Sciatic nerve (tissue), 2 donors: Measurements from ENCODE around the gene TIAL1. TPM values are rescaled to one million over a fixed set of nuclear protein-coding genes. Genes with fewer than 3 reads are reported as not detected.

Source experiments
- ATAC-seq: fragments of 200-7000 bp; cut with Tn5 transposase; one replicate; pipeline ENCODE4 v1.9.1; 2020; ENCODE audit warnings: mild to moderate bottlenecking, moderate library complexity
- DNase-seq: peaks from one replicate; pipeline ENCODE4 v3.0.0-alpha.2; 2020; ENCODE audit warnings: low spot score
- intact Hi-C: fragments of 100-400 bp; cut with DNase I; formaldehyde crosslinking; loops from one replicate; pipeline ENCODE4 v1.14.2; 2022
- total RNA-seq: library from RNA; stranded (reverse); fragmentation: NEBNext Ultra II Directional; extraction: Animal tissue kit (Norgen Biotek cat#: 25700); gene quantifications from one replicate; pipeline ENCODE4 v1.2.1, GENCODE V29; 2021
- donor health status: DM: no; HTN: no; CAD: no.
- donor health status: DM: no; HTN: no; CAD: no.

TIAL1 gene
- total RNA-seq, 1 donor from 2014 or later = 121 TPM

GRCh38 chr10:119619215-119619614 lies 22.5 kb upstream of the TIAL1 start:
- intact Hi-C loops = no loop called here
- no peak for ATAC-seq
- no peak for DNase-seq

- peak; percentile 73 for DNase-seq
- ATAC-seq = peak; percentile 83
- intact Hi-C loops = no loop called here
These were observed 20.3 kb upstream of the TIAL1 start for GRCh38 chr10:119616882-119617570.

GRCh38 chr10:119614686-119615085 lies 17.9 kb upstream of the TIAL1 start:
- DNase-seq = peak; percentile 42
- no peak for ATAC-seq
- intact Hi-C loops = no loop called here

GRCh38 chr10:119613741-119614140 lies 17.0 kb upstream of the TIAL1 start:
- DNase-seq = no peak
- intact Hi-C loops = no loop called here

GRCh38 chr10:119611433-119611832 lies 14.7 kb upstream of the TIAL1 start:
- ATAC-seq = no peak
- intact Hi-C loops = no loop called here
- no peak for DNase-seq

More at GRCh38 chr10:119613741-119614140, 17.0 kb upstream of the TIAL1 start:
- ATAC-seq = no peak

- intact Hi-C loops = no loop called here
- DNase-seq (no peak), ATAC-seq (no peak)
These were observed 12.8 kb upstream of the TIAL1 start for GRCh38 chr10:119609516-119609915.

GRCh38 chr10:119608316-119609155 lies 11.8 kb upstream of the TIAL1 start:
- DNase-seq = peak; percentile 68
- intact Hi-C loops = no loop called here

GRCh38 chr10:119604468-119604867 lies 7.7 kb upstream of the TIAL1 start:
- no peak for DNase-seq
- intact Hi-C loops = no loop called here
- ATAC-seq = no peak

More at GRCh38 chr10:119608316-119609155, 11.8 kb upstream of the TIAL1 start:
- ATAC-seq = peak; percentile 75

GRCh38 chr10:119602241-119603095 lies 5.7 kb upstream of the TIAL1 start:
- intact Hi-C loops = no loop called here
- no peak for DNase-seq
- ATAC-seq = peak; percentile 41

- no peak for DNase-seq
- no peak for ATAC-seq
- intact Hi-C loops = no loop called here
These were observed 1.6 kb upstream of the TIAL1 start for GRCh38 chr10:119598397-119598796.

- intact Hi-C loops = no loop called here
- DNase-seq = no peak
- ATAC-seq = no peak
These were observed 832 bp upstream of the TIAL1 start for GRCh38 chr10:119597405-119598186.

GRCh38 chr10:119595676-119596515 lies 868 bp downstream of the TIAL1 start:
- peak; percentile 79 for DNase-seq
- ATAC-seq = peak; percentile 64
- intact Hi-C loops = no loop called here

- intact Hi-C loops = no loop called here
- DNase-seq (no peak), ATAC-seq (no peak)
These were observed 1.6 kb downstream of the TIAL1 start for GRCh38 chr10:119595134-119595675.

GRCh38 chr10:119588071-119588470 lies 8.7 kb downstream of the TIAL1 start:
- DNase-seq (no peak), ATAC-seq (no peak)
- intact Hi-C loops = no loop called here

GRCh38 chr10:119578355-119578754 lies 18.4 kb downstream of the TIAL1 start:
- DNase-seq (no peak), ATAC-seq (no peak)
- intact Hi-C loops = no loop called here

- ATAC-seq = no peak
- intact Hi-C loops = no loop called here
- no peak for DNase-seq
These were observed 20.8 kb downstream of the TIAL1 start for GRCh38 chr10:119575991-119576390.

GRCh38 chr10:119575506-119575905 lies 21.3 kb downstream of the TIAL1 start:
- intact Hi-C loops = no loop called here
- DNase-seq (no peak), ATAC-seq (no peak)

GRCh38 chr10:119567978-119568377 lies 28.8 kb downstream of the TIAL1 start:
- DNase-seq (no peak), ATAC-seq (no peak)
- intact Hi-C loops = no loop called here
